HepG2 (cell line): ENCODE measurements around the gene PLA1A. TPM values are rescaled to one million over a fixed set of nuclear protein-coding genes. Genes with fewer than 3 reads are reported as not detected.

Experiments used
- ATAC-seq: fragments of 200-7000 bp; cut with Tn5 transposase; 3 replicates; pipeline ENCODE4 v1.9.1; 2020; ENCODE audit warnings: mild to moderate bottlenecking, moderate library complexity
- BruUV-seq: library from RNA; stranded (reverse); fragments of 400-500 nt; replicated peaks from 2 replicates; lab custom pipeline; 2021; lab: Mats Ljungman, UMichigan
- CTCF ChIA-PET: fragments of 300-600 bp; formaldehyde crosslinking; extraction: SDS; loops from one replicate; lab custom pipeline; 2021; ENCODE audit warnings: low total read pairs, inconsistent platforms, low intra/inter-chr PET ratio; lab: Yijun Ruan, JAX
- POLR2A ChIA-PET: fragments of 350-600 bp; sonication (Branson Sonifier 250); formaldehyde crosslinking; loops from one replicate; lab custom pipeline; 2020; ENCODE audit warnings: antibody characterized with exemption, inconsistent platforms; lab: Yijun Ruan, JAX
- DNase-seq: peaks from one replicate; pipeline ENCODE4 v3.0.0-alpha.2; 2015; ENCODE audit warnings: low spot score
- FAIRE-seq: peaks from 3 replicates; lab custom pipeline; 2011; peaks lifted over from hg19 to GRCh38; lab: Jason Lieb, UNC
- H2AFZ ChIP-seq: one replicate; pipeline ENCODE4 v1.6.1; 2011; ENCODE audit warnings: low read length, inconsistent platforms
- H3K27ac ChIP-seq: fragments of 300-600 bp; 3 replicates; pipeline ENCODE4 v1.8.0; 2011; ENCODE audit warnings: mixed run types, mild to moderate bottlenecking, mixed read lengths, low read length, inconsistent platforms; ENCODE audit not compliant: insufficient read depth; ENCODE audit errors: extremely low read length
- H3K27me3 ChIP-seq, 2 experiments: fragments of 200-600 bp in 1 of 2; 2 replicates in 1 of 2; 3 replicates in 1 of 2; pipeline versions ENCODE4 v1.6.0 to v1.8.0; 2011; ENCODE audit warnings: low read length in 2 of 2, mild to moderate bottlenecking in 2 of 2, moderate library complexity in 2 of 2, inconsistent platforms in 1 of 2; ENCODE audit not compliant: insufficient read depth in 2 of 2, control insufficient read depth in 1 of 2
- H3K36me3 ChIP-seq, 2 experiments: fragments of 200-600 bp in 1 of 2; replicated peaks in 1 of 2; 2 replicates in 1 of 2; 3 replicates in 1 of 2; pipeline versions ENCODE4 v1.5.1 to v1.8.0; 2011; ENCODE audit warnings: low read length in 2 of 2, inconsistent platforms in 1 of 2; ENCODE audit not compliant: insufficient read depth in 2 of 2, control insufficient read depth in 1 of 2
- H3K4me1 ChIP-seq: 2 replicates; pipeline ENCODE4 v1.5.1; 2012; ENCODE audit warnings: low read length, inconsistent platforms; ENCODE audit not compliant: insufficient read depth
- H3K4me2 ChIP-seq: 2 replicates; pipeline ENCODE4 v1.6.0; 2011; ENCODE audit warnings: low read depth, low read length, inconsistent platforms
- H3K4me3 ChIP-seq, 3 experiments: fragments of 200-600 bp in 1 of 3; sonication (generic), shearing (Covaris generic) in 1 of 3; replicated peaks in 1 of 3; 2 replicates each; pipeline ENCODE4 v1.5.1; 2011 to 2016; ENCODE audit warnings: low read length in 3 of 3, inconsistent platforms in 2 of 3, low read depth in 2 of 3, mild to moderate bottlenecking in 2 of 3, control low read depth in 1 of 3, mixed read lengths in 1 of 3; ENCODE audit not compliant: insufficient read depth in 1 of 3
- H3K79me2 ChIP-seq: one replicate; pipeline ENCODE4 v1.6.1; 2011; ENCODE audit warnings: low read length, inconsistent platforms; ENCODE audit not compliant: insufficient read depth
- H3K9ac ChIP-seq: 2 replicates; pipeline ENCODE4 v1.6.0; 2011; ENCODE audit warnings: mild to moderate bottlenecking, low read depth, low read length, inconsistent platforms; ENCODE audit not compliant: insufficient read depth
- H3K9me3 ChIP-seq: 2 replicates; pipeline ENCODE4 v1.5.1; 2012; ENCODE audit warnings: mild to moderate bottlenecking, low read length
- H4K20me1 ChIP-seq: 2 replicates; pipeline ENCODE4 v1.6.0; 2011; ENCODE audit warnings: inconsistent platforms, mild to moderate bottlenecking, low read length, moderate library complexity; ENCODE audit not compliant: insufficient read depth
- GATA4 ChIP-seq: sonication (generic); IDR thresholded peaks from 2 replicates; pipeline ENCODE4 v1.6.1; 2016; ENCODE audit warnings: antibody characterized with exemption, low read depth, borderline replicate concordance
- KLF6 ChIP-seq: IDR thresholded peaks from 2 replicates; pipeline ENCODE4 v1.8.0; 2016; ENCODE audit warnings: missing biosample characterization, missing genetic modification reagents
- MTA3 ChIP-seq: sonication (generic); formaldehyde crosslinking; IDR thresholded peaks from 2 replicates; pipeline ENCODE4 v1.4.0; 2020; ENCODE audit warnings: missing genetic modification reagents
- NFE2L1 ChIP-seq: sonication (generic); formaldehyde crosslinking; IDR thresholded peaks from 2 replicates; pipeline ENCODE4 v1.4.0; 2020; ENCODE audit warnings: missing genetic modification reagents, mild to moderate bottlenecking, borderline replicate concordance
- NR2C2 ChIP-seq: sonication (generic); formaldehyde crosslinking; IDR thresholded peaks from 2 replicates; pipeline ENCODE4 v1.4.0; 2020; ENCODE audit warnings: missing genetic modification reagents, mild to moderate bottlenecking, moderate library complexity, borderline replicate concordance
- ZFP36 ChIP-seq: fragments of 150-350 bp; IDR thresholded peaks from 2 replicates; pipeline ENCODE4 v1.6.1; 2018; ENCODE audit warnings: borderline replicate concordance, low read length, low read depth; ENCODE audit not compliant: partially characterized antibody
- WGBS: methylation state at CpG from one replicate; pipeline ENCODE4 v1.1.6; 2017; ENCODE audit warnings: low lambda C conversion rate; 5-methylcytosine and 5-hydroxymethylcytosine counted together
- in situ Hi-C: cut with HindIII; loops from 2 replicates; pipeline ENCODE4 v1.10.0; 2017; ENCODE audit warnings: low pct_unique_long_range_greater_than_20kb; ENCODE audit not compliant: extremely low pct_ligation_motif_present
- intact Hi-C: fragments of 100-400 bp; cut with micrococcal nuclease; formaldehyde crosslinking; loops from one replicate; pipeline ENCODE4 v1.10.0; 2022; ENCODE audit not compliant: unreplicated experiment
- polyA plus RNA-seq, 8 experiments: library from polyadenylated mRNA; depleted of rRNA in 3 of 8; stranded (reverse) in 7 of 8; unstranded in 1 of 8; fragments of >200 nt; fragmentation: Illumina TruSeq in 4 of 8; extraction: Trizol in 4 of 8; gene quantifications; 2 replicates each; pipeline versions ENCODE4 v1.2.1 to v1.2.3, GENCODE V29; 2011 to 2016; ENCODE audit warnings: low read depth in 4 of 8, missing spikeins in 1 of 8, mixed read lengths in 1 of 8; ENCODE audit not compliant: insufficient read depth in 1 of 8
- total RNA-seq, 5 experiments: library from RNA; depleted of rRNA; stranded (reverse); fragments of >200 nt; fragmentation: Illumina TruSeq; extraction: Trizol; gene quantifications; 2 replicates each; pipeline ENCODE4 v1.2.3, GENCODE V29; 2016; ENCODE audit warnings: low read depth in 1 of 5
- TF ChIP-seq, protein P1 (sequence below): sonication (generic); formaldehyde crosslinking; conservative IDR thresholded peaks from 2 replicates; pipeline ENCODE4 v1.5.0; 2020; ENCODE audit warnings: missing genetic modification reagents

Gene PLA1A
- total and polyA plus RNA-seq, 2 of the 13 experiments (the other 11 are each of a cell fraction or from before 2014, with no cell fraction given): 0.11 to 0.18 TPM

DNA sequence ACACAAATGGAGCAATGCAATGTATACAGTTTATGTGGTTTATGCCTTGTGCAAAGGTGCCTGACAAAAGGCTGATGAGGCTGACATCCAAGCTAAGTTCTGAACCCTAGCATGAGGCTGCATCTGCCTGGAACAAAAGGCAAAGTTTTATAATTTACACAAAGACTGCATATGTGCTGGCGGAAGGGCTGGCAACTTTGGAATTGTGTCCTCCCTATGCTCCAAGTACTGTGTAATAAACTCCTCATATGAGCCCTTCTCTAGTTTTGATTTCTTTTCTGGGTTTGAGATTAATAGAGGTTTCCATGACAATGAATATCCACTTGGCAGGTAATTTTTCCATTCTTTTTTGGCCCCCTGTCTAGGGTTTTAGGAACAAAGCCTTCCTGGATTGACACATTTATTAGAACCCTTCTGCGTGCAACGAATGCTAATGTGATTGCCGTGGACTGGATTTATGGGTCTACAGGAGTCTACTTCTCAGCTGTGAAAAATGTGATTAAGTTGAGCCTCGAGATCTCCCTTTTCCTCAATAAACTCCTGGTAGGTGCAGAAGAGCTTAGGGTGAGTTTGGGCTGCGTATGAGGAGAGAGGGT is 10.8 kb downstream of the PLA1A start:
- 54% methylated on average over 6 of the region's 6 CpGs for WGBS
- Histone ChIP-seq H3K36me3 (no peaks in the 10 kb centered on the region), H4K20me1 (no peaks in the 10 kb centered on the region), H3K4me3 (no peak overlapping the region), H3K27me3 (0 out of 5 replicates have a peak, but pooled peaks cover 0 to 3% of the 10 kb centered on the region in 2 experiments), H3K27ac (no peak overlapping the region), H3K4me1 (no peaks in the 10 kb centered on the region), H3K9ac (no peak overlapping the region), H3K4me2 (no peak overlapping the region), H3K9me3 (no peaks in the 10 kb centered on the region), H2AFZ (no peak overlapping the region), H3K79me2 (no peaks in the 10 kb centered on the region)
- ChIA-PET POLR2A (no interaction called here), CTCF (no interaction called here)
- FAIRE-seq (no peak), ATAC-seq (no peak), DNase-seq (no peak)
- TF ChIP-seq, protein P1, sequence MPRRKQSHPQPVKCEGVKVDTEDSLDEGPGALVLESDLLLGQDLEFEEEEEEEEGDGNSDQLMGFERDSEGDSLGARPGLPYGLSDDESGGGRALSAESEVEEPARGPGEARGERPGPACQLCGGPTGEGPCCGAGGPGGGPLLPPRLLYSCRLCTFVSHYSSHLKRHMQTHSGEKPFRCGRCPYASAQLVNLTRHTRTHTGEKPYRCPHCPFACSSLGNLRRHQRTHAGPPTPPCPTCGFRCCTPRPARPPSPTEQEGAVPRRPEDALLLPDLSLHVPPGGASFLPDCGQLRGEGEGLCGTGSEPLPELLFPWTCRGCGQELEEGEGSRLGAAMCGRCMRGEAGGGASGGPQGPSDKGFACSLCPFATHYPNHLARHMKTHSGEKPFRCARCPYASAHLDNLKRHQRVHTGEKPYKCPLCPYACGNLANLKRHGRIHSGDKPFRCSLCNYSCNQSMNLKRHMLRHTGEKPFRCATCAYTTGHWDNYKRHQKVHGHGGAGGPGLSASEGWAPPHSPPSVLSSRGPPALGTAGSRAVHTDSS: no peak
- no peak for TF ChIP-seq NFE2L1 (CRISPR knock-in tag)
- TF ChIP-seq GATA4: no peak
- TF ChIP-seq KLF6 (CRISPR knock-in tag): no peak
- no peak for TF ChIP-seq NR2C2 (CRISPR knock-in tag)
- TF ChIP-seq ZFP36: no peak
- TF ChIP-seq MTA3 (CRISPR knock-in tag): no peak
- intact Hi-C loops: no loop called here
- in situ Hi-C loops: no loop called here
- BruUV-seq: no TSS peak
